ENCODE measurements around the gene UBE3D.

- TF ChIP-seq, protein P1, sequence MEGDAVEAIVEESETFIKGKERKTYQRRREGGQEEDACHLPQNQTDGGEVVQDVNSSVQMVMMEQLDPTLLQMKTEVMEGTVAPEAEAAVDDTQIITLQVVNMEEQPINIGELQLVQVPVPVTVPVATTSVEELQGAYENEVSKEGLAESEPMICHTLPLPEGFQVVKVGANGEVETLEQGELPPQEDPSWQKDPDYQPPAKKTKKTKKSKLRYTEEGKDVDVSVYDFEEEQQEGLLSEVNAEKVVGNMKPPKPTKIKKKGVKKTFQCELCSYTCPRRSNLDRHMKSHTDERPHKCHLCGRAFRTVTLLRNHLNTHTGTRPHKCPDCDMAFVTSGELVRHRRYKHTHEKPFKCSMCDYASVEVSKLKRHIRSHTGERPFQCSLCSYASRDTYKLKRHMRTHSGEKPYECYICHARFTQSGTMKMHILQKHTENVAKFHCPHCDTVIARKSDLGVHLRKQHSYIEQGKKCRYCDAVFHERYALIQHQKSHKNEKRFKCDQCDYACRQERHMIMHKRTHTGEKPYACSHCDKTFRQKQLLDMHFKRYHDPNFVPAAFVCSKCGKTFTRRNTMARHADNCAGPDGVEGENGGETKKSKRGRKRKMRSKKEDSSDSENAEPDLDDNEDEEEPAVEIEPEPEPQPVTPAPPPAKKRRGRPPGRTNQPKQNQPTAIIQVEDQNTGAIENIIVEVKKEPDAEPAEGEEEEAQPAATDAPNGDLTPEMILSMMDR (IDR thresholded peaks at IDR 0.05; ENCODE audit: low read depth, low read length, poor library complexity, severe bottlenecking), result peak; percentile 85
- TF ChIP-seq EZH2phosphoT487 (IDR thresholded peaks at IDR 0.05; ENCODE audit: borderline replicate concordance, low read length), result no peak
Measured at GRCh38 chr6:83055366-83055964, 10.2 kb downstream of the UBE3D start.
